GM18873 (cell line): ENCODE results near the gene TBC1D4.

Experiments
- ATAC-seq: cut with Tn5 transposase; IDR thresholded peaks from one replicate; pipeline ENCODE4 v1.9.1; 2021; ENCODE audit warnings: mild to moderate bottlenecking, moderate library complexity, moderate number of reproducible peaks; ENCODE audit not compliant: unreplicated experiment, low FRiP score

TBC1D4 gene, protein sequence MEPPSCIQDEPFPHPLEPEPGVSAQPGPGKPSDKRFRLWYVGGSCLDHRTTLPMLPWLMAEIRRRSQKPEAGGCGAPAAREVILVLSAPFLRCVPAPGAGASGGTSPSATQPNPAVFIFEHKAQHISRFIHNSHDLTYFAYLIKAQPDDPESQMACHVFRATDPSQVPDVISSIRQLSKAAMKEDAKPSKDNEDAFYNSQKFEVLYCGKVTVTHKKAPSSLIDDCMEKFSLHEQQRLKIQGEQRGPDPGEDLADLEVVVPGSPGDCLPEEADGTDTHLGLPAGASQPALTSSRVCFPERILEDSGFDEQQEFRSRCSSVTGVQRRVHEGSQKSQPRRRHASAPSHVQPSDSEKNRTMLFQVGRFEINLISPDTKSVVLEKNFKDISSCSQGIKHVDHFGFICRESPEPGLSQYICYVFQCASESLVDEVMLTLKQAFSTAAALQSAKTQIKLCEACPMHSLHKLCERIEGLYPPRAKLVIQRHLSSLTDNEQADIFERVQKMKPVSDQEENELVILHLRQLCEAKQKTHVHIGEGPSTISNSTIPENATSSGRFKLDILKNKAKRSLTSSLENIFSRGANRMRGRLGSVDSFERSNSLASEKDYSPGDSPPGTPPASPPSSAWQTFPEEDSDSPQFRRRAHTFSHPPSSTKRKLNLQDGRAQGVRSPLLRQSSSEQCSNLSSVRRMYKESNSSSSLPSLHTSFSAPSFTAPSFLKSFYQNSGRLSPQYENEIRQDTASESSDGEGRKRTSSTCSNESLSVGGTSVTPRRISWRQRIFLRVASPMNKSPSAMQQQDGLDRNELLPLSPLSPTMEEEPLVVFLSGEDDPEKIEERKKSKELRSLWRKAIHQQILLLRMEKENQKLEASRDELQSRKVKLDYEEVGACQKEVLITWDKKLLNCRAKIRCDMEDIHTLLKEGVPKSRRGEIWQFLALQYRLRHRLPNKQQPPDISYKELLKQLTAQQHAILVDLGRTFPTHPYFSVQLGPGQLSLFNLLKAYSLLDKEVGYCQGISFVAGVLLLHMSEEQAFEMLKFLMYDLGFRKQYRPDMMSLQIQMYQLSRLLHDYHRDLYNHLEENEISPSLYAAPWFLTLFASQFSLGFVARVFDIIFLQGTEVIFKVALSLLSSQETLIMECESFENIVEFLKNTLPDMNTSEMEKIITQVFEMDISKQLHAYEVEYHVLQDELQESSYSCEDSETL (N-terminal part only)

DNA sequence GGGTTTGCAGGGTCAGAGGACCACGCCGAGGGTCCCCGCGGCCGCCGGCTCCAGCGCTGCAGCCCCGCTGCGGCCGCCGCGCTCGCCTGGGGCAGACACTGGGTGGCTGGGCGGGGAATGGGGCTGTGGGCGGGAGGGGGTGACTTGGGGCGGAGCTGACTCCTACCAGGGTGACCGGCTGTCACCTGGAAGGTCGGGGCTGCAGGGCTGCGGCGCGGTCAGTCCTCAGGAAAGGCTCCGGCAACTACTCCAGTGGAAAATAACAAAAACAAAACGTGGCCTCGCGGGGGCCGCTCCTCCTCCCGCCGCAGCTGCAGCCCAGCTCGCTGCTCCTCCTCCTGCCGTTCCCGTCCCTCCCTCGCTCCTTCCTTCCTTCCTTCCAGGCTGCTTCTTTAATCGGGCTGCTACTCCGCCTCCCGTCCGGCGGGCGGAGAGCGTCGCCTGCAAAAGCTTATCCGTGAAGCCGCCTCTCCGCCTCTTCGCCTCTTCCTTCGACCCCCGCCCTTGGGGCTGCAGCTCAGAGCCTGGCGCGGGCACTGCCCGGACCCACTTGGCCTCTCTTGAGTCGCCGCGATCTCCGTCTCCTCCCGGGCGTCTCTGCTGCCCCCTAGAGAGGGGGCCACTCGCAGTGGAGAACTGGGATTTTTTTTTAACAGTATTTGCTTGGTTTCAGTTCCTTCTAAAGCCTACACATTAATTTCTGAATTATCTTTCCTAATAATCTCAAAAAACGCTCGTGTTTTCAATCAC is at the start of gene TBC1D4:
TSS of gene TBC1D4 (minus strand) at position 100 of the 750 bp plus-strand sequence. CDS start 402 bp downstream, outside the sequence.
- ATAC-seq = peak; percentile 81

DNA sequence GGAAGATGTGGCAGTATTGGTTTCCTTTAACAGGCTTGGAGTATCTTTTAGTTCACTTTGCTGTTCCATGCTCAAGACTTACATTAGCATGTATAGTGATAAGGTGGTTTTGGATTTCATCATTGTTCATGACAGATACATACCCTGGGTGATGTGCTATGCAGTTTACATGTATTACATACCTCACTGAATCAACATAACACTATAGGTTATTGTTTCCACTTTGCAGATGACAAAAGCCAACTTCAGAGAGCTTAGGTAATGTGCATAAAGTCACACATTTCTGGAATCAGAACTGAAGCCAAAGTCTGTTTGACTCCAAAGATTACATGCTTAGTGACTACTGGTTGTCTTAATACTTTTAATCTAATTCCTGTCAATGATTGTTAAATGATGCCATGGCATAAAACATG is 48.6 kb upstream of the TBC1D4 start:
- no peak for ATAC-seq

DNA sequence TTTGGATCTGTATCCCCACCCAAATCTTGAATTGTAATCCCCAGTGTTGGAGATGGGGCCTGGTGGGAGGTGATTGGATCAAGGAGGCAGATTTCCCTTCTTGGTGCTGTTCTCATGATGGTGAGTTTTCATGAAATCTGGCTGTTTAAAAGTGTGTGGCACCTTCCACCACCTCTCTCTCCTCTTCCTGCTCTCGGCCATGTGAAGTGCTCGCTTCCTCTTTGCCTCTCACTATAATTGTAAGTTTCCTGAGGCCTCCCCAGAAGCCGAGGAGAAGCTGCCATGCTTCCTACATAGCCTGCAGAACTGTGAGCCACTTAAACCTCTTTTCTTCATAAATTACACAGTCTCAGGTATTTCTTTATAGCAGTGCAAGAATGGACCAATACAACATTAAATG is 40.0 kb upstream of the TBC1D4 start:
- no peak for ATAC-seq

DNA sequence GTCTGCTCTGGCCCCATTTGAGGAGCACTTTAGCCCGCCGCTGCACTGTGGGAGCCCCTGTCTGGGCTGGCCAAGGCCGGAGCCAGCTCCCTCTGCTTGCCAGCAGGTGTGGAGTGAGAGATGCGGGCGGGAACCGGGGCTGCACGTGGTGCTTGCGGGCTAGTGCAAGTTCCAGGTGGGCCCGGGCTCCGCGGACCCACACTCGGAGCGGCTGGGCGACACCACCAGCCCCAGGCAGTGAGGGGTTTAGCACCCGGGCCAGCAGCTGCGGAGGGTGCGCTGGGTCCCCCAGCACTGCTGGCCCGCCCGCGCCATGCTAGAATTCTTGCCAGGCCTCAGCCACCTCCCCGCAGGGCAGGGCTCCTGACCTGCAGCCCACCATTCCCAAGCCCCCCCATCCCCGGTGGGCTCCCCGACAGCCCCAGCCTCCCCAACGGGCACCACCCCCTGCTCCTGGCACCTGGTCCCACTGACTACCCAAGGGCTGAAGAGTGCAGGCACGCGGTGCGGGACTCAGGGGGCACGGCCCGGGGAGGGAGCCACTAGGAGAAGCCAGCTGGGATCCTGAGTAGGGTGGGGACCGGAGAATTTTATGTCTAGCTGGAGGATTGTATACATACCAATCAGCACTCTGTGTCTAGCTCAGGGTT is 36.6 kb upstream of the TBC1D4 start:
- no peak for ATAC-seq

DNA sequence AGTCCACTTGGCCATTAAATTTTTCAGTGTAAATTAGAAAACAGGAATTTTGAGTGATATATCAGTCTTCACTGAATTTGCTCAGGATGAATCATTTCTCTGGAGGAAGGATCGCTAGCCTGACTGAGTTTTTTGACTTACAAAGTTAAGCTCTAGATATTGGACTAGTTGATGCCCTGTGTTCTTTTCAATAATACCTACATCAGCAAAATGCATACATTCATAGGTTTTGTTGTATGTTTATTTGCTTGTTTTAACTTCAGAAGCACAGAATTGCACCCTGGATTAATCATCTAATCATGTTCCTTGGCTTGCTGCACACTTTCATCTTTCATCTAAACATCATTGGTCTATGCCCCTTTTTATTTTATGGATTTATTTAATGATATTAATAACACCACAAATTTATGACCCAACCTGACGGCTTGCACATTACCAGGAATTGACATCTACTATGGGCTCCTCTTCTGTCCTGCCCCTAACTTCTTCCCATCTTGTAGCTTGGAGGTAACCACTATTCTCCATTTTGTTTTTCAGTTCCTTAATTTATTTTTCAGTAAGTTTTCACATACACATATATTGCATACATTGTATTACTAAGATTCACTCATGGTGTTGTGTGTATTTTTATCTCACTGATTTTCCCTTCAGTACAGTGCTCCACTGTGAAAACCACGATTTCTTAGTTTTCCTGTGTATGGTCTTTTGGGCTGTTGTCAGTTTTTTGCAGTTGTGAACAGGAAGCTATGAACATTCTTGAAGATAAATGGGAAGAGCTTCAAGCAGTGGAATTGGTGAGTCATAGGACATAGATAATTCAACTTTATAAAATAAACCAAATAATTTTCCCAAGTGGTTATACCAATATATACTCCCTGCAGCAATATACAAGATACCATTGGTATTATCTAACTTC is 32.4 kb upstream of the TBC1D4 start:
- ATAC-seq = no peak

DNA sequence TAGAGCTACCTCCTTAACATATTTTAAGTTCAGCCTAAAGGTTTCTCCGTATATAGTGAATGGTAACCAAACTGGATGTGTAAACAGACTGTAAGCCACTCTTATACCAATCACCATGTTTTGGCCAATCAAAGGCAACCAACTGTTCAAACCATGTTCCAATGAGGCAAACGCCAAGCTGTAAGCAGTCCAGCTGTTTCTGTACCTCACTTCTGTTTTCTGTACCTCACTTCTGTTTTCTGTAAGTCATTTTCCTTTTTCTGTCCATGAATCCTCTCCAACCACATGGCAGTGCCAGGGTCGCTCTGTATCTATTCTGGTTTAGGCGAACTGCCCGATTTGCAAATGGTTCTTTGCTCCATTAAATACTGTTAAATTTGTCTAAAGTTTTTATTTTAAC is 31.3 kb upstream of the TBC1D4 start:
- no peak for ATAC-seq

DNA sequence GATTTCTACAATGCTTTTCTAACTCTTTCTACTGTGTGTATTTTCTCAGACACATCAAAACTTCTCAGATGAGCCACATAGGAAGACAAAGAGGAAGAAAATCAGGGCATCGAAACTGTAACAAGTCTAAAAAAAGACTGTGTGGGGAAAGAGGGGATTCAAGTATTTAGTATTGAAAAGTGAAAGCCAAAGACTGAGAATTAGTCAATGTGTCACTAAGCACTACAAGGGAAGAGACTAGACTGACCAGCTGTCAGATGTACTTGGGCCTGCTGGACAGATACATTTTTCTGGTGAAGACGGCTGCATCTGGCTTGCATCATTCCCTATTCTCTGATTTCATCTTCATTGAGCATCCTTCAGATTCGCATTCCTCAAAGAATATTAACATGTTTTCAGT is 30.3 kb upstream of the TBC1D4 start:
- peak; percentile 92 for ATAC-seq

DNA sequence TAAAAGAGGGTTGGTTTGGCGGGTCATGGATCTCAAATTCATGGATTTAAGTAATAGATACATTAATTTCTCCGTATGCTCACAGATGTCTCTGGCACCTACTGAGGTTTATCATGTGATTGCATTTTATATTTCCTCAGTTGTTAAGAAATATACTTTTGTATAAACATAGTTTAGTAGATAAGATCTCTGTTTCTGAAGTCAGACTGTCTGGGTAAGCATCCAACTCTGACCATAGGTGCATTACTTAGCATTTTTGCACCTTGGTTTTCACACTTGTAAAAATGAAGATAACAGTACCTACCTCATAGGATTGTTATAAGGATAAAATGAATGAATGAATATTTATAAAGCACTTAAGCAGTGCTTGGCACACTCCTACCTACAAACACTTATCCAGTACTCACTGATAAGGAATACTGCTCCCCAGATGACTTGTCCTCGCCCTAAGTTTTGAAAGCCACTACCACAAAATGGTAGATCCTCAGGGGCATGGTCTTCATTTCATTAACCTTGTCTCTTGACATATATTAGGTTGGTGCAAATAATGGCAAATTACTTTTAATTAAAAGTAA is 29.2 kb upstream of the TBC1D4 start:
- ATAC-seq = no peak

DNA sequence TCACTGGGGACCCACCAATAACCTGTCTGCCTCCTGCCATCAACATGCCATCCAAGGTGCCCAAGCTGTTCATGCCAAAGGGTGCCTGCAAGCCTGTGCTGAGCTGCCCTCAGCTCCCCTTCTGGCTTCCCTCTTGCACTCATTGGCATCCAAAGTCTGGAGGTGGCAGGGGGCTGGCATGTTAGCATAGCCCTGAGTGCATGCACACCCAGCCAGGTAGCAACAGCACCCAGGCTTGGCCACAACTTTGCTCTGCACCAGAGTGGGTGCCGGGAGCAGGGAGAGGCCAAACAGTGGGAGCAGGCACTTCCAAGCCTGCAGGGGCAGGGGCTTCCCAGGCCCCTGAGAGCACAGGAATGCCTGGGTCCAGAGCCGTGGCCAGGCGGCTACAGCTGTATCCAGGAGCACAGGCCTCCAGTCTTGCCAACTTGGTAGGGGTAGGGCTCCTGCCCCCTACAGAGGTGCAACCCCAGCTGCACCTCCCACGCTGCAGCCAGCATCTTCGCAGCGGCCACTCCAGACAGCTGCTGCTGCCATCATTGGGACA is 26.1 kb upstream of the TBC1D4 start:
- no peak for ATAC-seq

DNA sequence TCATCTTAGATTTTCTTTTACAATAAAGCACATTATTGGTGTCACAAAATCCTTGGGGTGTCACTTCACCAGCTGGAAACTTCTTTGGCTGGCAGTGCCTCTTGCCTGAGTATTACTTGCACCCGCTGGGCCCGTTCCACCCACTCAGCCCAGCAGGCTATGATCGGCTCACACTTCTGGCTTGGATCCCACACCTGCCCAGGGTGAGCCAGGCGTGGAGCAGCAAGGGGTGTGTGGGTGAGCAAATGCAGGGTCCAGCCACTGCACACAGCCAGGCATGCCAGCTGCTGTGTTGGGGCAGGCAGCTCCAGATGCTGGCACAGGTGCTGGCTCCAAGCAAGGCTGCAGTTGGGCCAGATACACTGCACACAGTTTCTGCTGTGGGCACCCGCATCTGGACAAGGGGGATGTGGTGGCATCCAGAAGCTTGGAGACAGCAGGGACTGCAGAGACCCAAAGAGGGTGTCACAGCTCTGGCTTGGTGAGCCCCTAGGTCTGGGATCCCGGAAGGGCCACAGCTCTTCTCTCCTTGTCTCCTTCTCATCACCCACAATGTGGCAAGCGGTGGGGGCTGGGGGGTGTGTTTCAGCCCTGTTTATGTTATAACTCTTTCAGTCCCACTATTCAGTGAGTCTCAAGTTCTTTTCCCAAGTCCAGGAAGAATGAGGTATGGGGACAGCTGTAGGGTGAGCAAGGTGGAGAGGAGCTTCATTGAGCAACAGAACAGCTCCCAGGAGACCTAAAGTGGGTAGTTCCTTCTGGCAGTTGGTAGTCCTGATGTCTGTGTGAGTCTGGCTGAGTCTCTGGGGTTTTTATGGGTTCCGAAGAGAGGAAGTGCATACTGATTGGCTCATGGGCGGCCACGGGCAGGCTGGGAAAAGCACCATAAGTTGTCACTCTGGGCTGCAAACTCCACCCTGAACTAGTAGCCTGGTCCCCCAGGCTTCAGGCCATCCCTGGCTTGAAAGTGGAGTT is 25.3 kb upstream of the TBC1D4 start:
- ATAC-seq = no peak

DNA sequence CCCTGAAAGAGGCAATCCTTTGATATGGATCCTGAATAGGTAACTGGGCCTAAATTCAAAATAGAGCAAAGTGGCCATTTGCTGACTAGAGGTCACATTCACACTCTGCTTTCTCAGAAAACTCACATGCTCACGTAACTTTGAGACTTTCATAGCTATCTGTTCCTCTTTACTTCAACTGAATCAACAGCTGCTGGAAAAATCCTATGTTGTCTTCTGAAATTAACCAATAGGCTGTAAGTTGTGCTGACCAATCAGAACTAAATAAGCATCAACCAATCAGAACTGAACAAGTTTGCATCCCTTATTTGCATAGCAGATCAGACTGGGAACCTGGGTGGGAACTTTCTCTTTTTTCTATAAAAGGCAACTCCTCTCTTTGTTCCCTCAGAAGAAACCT is 24.0 kb upstream of the TBC1D4 start:
- no peak for ATAC-seq

DNA sequence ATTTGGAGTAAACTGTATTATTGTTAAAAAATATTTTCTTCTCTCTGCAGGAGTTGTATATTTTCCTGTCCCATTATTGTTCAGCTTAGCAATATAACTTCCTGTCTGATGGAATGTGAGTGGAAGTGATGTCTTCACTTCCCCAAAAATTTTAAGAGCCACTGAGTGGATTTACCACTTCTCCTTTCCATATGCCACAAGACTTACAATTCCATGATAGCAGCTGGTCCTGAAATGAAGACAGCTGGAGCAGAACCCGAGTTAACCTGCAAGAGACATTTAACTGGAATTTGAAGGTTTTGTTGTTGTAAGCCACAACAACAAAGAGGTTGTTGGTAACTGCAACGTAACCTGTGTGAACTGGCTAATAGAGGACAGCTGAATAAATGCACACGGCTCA is 23.4 kb upstream of the TBC1D4 start:
- ATAC-seq = no peak

DNA sequence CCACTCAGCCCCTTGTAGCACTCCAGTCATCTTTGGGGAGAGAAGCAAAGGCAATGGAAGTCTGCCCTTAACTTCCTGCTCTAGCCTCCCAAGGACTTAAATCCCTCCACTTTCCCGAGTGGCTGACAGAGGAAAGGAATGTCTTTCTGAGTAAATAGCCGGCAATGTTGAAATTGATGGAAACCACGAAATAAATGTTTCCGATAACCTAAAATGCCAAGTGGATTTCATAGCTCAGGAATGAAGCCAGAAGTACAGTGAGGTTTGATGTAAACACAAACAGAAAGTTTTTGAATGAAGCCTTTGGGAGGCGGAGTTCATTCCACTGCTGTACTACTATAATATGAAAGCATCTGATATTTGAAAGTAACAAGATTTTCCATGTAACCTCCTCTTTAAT is 14.0 kb upstream of the TBC1D4 start:
- ATAC-seq = no peak

DNA sequence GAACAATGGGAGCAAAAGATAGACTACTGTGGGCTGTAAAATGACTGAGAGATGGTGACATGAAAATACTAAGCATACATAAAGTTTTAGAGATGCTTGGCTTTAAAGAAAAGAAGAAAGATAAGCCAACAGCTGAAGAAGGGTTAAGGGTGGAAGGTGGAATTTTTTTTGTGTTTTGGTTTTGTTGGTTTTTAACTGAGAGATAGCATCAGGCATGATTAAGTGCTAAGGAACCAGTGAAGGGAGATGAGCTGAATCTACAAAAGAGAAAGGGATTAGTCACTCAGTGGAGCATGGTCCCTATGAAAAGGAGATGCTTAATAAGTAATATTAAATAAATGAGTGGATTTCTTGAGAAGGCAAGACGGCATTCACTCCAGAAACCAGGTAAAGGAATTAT is 12.5 kb upstream of the TBC1D4 start:
- ATAC-seq = no peak

DNA sequence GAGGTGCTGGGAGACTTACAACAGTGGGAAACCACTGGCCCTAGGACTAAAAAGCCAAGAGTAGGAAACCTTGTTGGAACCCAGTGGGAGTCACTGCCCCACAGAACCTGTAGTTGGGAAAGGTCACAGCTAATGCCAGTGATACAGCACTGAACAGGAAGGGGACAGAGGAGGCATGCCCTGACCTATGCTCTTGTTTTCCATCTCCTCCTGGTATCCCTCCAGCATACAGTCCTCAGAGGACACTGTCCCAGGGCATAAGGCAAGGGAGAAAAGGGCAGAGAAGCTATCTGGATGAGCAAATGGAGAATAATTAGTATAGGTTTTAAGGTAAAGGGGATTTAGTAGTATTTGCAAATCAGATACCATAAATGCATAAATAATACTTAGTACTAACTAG is 11.2 kb upstream of the TBC1D4 start:
- no peak for ATAC-seq

DNA sequence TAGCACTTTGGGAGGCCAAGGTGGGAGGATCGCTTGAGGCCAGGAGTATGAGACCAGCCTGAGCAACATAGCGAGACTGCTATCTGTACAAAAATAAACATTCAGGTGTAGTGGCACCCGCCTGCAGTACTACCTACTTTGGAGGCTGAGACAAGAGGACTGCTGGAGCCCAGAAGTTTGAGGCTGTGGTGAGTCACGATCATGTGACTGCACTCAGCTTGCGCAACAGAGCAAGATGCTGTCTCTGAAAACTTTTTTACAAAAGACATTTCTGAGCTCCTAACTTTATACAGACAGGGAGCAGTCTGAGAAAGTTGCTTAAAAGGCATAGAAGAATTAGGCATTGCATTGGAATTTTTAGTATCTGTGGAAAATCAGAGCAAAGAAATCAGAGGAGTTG is 10.4 kb upstream of the TBC1D4 start:
- ATAC-seq = no peak

DNA sequence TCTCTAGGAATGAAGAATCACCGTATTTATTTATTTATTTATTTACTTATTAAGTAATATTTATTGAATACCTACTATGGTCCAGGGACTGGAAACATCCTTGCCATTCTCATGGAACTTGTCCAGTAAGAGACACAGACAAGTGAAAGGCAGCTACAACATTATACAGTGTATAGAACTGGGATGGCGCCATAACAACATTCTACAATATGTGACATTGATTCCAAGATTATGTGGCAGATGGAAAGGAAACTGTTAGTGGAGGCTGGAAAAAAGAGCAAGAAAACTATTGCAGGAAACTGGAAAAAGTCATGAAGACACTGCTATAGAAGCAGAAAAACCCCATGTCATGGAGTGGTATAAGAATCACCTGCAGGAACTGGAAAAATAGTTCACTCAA is 9.4 kb upstream of the TBC1D4 start:
- ATAC-seq = no peak
